H9 (cell line): Measurements from ENCODE around the gene CCDC192. TPM values are rescaled to one million over a fixed set of nuclear protein-coding genes. Genes with fewer than 3 reads are reported as not detected.

Experiments used
- DNase-seq: peaks from one replicate; pipeline ENCODE4 v3.0.0-alpha.2; 2017
- H2AFZ ChIP-seq: one replicate; pipeline ENCODE4 v1.6.1; 2013; ENCODE audit warnings: mild to moderate bottlenecking, low read length, control low read depth, moderate library complexity
- H2AK5ac ChIP-seq: 2 replicates; pipeline ENCODE4 v1.6.1; 2013; ENCODE audit warnings: low read length, control low read depth, mixed read lengths; ENCODE audit not compliant: insufficient read length
- H2BK120ac ChIP-seq: one replicate; pipeline ENCODE4 v1.6.1; 2013; ENCODE audit warnings: low read depth, mild to moderate bottlenecking, low read length, control low read depth, inconsistent platforms; ENCODE audit not compliant: poor library complexity, severe bottlenecking
- H2BK12ac ChIP-seq: 2 replicates; pipeline ENCODE4 v1.6.1; 2013; ENCODE audit warnings: low read length, control low read depth, mixed read lengths, low read depth; ENCODE audit not compliant: insufficient read length
- H2BK15ac ChIP-seq: 2 replicates; pipeline ENCODE4 v1.6.1; 2013; ENCODE audit warnings: low read depth, low read length, control low read depth
- H2BK20ac ChIP-seq: one replicate; pipeline ENCODE4 v1.6.1; 2013; ENCODE audit warnings: low read depth, mild to moderate bottlenecking, low read length, control low read depth, inconsistent platforms; ENCODE audit not compliant: poor library complexity, severe bottlenecking
- H2BK5ac ChIP-seq: 2 replicates; pipeline ENCODE4 v1.6.1; 2013; ENCODE audit warnings: low read length, control low read depth, mixed read lengths; ENCODE audit not compliant: insufficient read length
- H3K14ac ChIP-seq: 2 replicates; pipeline ENCODE4 v1.6.1; 2013; ENCODE audit warnings: low read length, control low read depth; ENCODE audit not compliant: insufficient read depth
- H3K18ac ChIP-seq: 2 replicates; pipeline ENCODE4 v1.6.1; 2013; ENCODE audit warnings: low read depth, mild to moderate bottlenecking, mixed read lengths, low read length, control low read depth; ENCODE audit not compliant: insufficient read length
- H3K23ac ChIP-seq: 2 replicates; pipeline ENCODE4 v1.6.1; 2013; ENCODE audit warnings: low read length, control low read depth, mixed read lengths, low read depth; ENCODE audit not compliant: insufficient read length
- H3K23me2 ChIP-seq: 2 replicates; pipeline ENCODE4 v1.6.1; 2013; ENCODE audit warnings: low read depth, mild to moderate bottlenecking, mixed read lengths, low read length, control low read depth; ENCODE audit not compliant: insufficient read length, poor library complexity, severe bottlenecking
- H3K27ac ChIP-seq: 2 replicates; pipeline ENCODE4 v1.5.1; 2013; ENCODE audit warnings: low read length, control low read depth, mixed read lengths, low read depth; ENCODE audit not compliant: insufficient read length
- H3K27me3 ChIP-seq: 2 replicates; pipeline ENCODE4 v1.6.1; 2013; ENCODE audit warnings: low read length, control low read depth, inconsistent platforms; ENCODE audit not compliant: insufficient read depth
- H3K4ac ChIP-seq: 2 replicates; pipeline ENCODE4 v1.6.1; 2013; ENCODE audit warnings: low read depth, mild to moderate bottlenecking, control low read depth, inconsistent platforms, low read length, moderate library complexity
- H3K4me1 ChIP-seq: 2 replicates; pipeline ENCODE4 v1.6.1; 2013; ENCODE audit warnings: low read length, control low read depth, inconsistent platforms; ENCODE audit not compliant: insufficient read depth
- H3K4me2 ChIP-seq: 2 replicates; pipeline ENCODE4 v1.6.1; 2013; ENCODE audit warnings: low read length, control low read depth, mixed read lengths; ENCODE audit not compliant: insufficient read length, insufficient read depth
- H3K56ac ChIP-seq: 2 replicates; pipeline ENCODE4 v1.6.1; 2013; ENCODE audit warnings: low read depth, mild to moderate bottlenecking, mixed read lengths, low read length, control low read depth; ENCODE audit not compliant: insufficient read length
- H3K79me1 ChIP-seq: 2 replicates; pipeline ENCODE4 v1.6.1; 2013; ENCODE audit warnings: low read depth, mild to moderate bottlenecking, moderate library complexity, low read length, control low read depth, inconsistent platforms; ENCODE audit not compliant: insufficient read depth, poor library complexity, severe bottlenecking
- H3K79me2 ChIP-seq: 2 replicates; pipeline ENCODE4 v1.6.1; 2013; ENCODE audit warnings: low read length, control low read depth, inconsistent platforms; ENCODE audit not compliant: insufficient read depth
- H3K9ac ChIP-seq: 2 replicates; pipeline ENCODE4 v1.6.1; 2013; ENCODE audit warnings: low read length, control low read depth, mixed read lengths; ENCODE audit not compliant: insufficient read length; ENCODE audit errors: extremely low read depth
- H3K9me3 ChIP-seq: one replicate; pipeline ENCODE4 v1.6.1; 2013; ENCODE audit warnings: low read depth, low read length, inconsistent platforms; ENCODE audit not compliant: control insufficient read depth
- H3T11ph ChIP-seq: one replicate; pipeline ENCODE4 v1.6.1; 2013; ENCODE audit warnings: mild to moderate bottlenecking, low read length, control low read depth, inconsistent platforms
- H4K20me1 ChIP-seq: one replicate; pipeline ENCODE4 v1.6.1; 2013; ENCODE audit not compliant: control insufficient read depth, insufficient read length, insufficient read depth
- H4K5ac ChIP-seq: 2 replicates; pipeline ENCODE4 v1.6.1; 2013; ENCODE audit warnings: low read depth, mild to moderate bottlenecking, mixed read lengths, low read length, control low read depth; ENCODE audit not compliant: insufficient read length
- H4K8ac ChIP-seq: replicated peaks from 2 replicates; pipeline ENCODE4 v1.6.1; 2013; ENCODE audit warnings: low read length, control low read depth, mixed read lengths, low read depth; ENCODE audit not compliant: insufficient read length
- H4K91ac ChIP-seq: 2 replicates; pipeline ENCODE4 v1.6.1; 2013; ENCODE audit warnings: low read depth, mild to moderate bottlenecking, moderate library complexity, mixed read lengths, low read length, control low read depth; ENCODE audit not compliant: insufficient read length
- H3K27ac Mint-ChIP-seq, 3 experiments: 2 replicates in 2 of 3; 3 replicates in 1 of 3; pipeline ENCODE4 v1.8.0; 2020 to 2021; ENCODE audit warnings: mixed read lengths in 3 of 3, mild to moderate bottlenecking in 1 of 3, moderate library complexity in 1 of 3
- H3K27me3 Mint-ChIP-seq: 2 replicates; pipeline ENCODE4 v1.8.0; 2021; ENCODE audit warnings: low read depth, mild to moderate bottlenecking, moderate library complexity, mixed read lengths
- H3K36me3 Mint-ChIP-seq, 3 experiments: 2 replicates in 2 of 3; 3 replicates in 1 of 3; pipeline ENCODE4 v1.8.0; 2020 to 2021; ENCODE audit warnings: low read depth in 3 of 3, mixed read lengths in 3 of 3; ENCODE audit not compliant: insufficient read depth in 1 of 3
- H3K4me1 Mint-ChIP-seq, 2 experiments: 2 replicates each; pipeline ENCODE4 v1.8.0; 2020; ENCODE audit warnings: mixed read lengths in 2 of 2
- H3K4me3 Mint-ChIP-seq, 2 experiments: 2 replicates in 1 of 2; 3 replicates in 1 of 2; pipeline ENCODE4 v1.8.0; 2020 to 2021; ENCODE audit warnings: mild to moderate bottlenecking in 2 of 2, mixed read lengths in 2 of 2, moderate library complexity in 1 of 2
- H3K9me3 Mint-ChIP-seq, 2 experiments: 2 replicates in 1 of 2; 3 replicates in 1 of 2; pipeline ENCODE4 v1.8.0; 2020; ENCODE audit warnings: mild to moderate bottlenecking in 2 of 2, mixed read lengths in 2 of 2, moderate library complexity in 1 of 2
- WGBS: extraction: QIAGEN DNeasy Blood & Tissue Kit; methylation state at CpG from one replicate; pipeline ENCODE4 v1.1.7; 2013; ENCODE audit warnings: missing lambda C conversion rate, low lambda C conversion rate, mixed read lengths; ENCODE audit not compliant: insufficient read length; ENCODE audit errors: extremely low coverage; 5-methylcytosine and 5-hydroxymethylcytosine counted together
- total RNA-seq: library from RNA; stranded (reverse); gene quantifications from 2 replicates; pipeline ENCODE4 v1.2.1, GENCODE V29; 2021
- TF ChIP-seq, protein P1 (sequence below): fragments of 200-600 bp; sonication (generic); conservative IDR thresholded peaks from 3 replicates; pipeline ENCODE4 v1.8.0; 2021; ENCODE audit warnings: antibody characterized with exemption, mild to moderate bottlenecking

CCDC192 gene
- total RNA-seq, 1 experiment from 2014 or later = not detected

DNA sequence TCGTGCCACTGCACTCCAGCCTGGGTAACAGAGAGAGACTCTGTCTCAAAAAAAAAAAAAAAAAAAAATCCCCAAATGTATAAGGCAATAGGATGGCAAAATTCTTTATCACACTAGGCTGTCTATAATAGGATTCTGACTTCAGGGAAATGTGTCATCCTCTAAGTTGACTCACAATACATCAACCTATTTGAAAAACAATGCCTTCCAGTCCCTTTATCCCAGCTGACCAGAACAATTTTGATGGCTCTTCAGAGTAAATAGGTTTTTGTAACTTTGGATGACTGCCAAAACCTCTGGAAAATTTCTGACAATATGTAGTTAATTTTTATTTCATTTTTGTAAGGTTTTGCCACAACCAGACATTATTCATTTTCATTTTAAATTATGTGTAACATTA lies 184.1 kb downstream of the CCDC192 start:
- Histone ChIP-seq H3K79me2 (no peaks in the 10 kb centered on the region), H2AK5ac (no peak overlapping the region), H2BK12ac (no peak overlapping the region), H3K9ac (no peak overlapping the region), H4K8ac (no peak overlapping the region), H3T11ph (no peak overlapping the region), H3K23me2 (no peaks in the 10 kb centered on the region), H4K5ac (no peak overlapping the region), H2BK120ac (no peak overlapping the region), H2AFZ (no peak overlapping the region), H2BK20ac (no peak overlapping the region), H4K20me1 (no peaks in the 10 kb centered on the region), H3K4ac (no peak overlapping the region), H3K18ac (no peak overlapping the region), H2BK15ac (no peak overlapping the region), H3K4me2 (no peak overlapping the region), H3K14ac (no peak overlapping the region), H3K4me1 (no peaks in the 10 kb centered on the region), H4K91ac (no peak overlapping the region), H3K79me1 (no peaks in the 10 kb centered on the region), H2BK5ac (no peak overlapping the region), H3K27ac (no peak overlapping the region), H3K27me3 (no peaks in the 10 kb centered on the region), H3K23ac (no peak overlapping the region), H3K56ac (no peak overlapping the region), H3K9me3 (no peaks in the 10 kb centered on the region)
- H3K9me3 Mint-ChIP-seq = no peaks in the 10 kb centered on the region; a peak in 1 of 5 replicates
- H3K4me3 Mint-ChIP-seq = no peak overlapping the region
- H3K27ac Mint-ChIP-seq = no peak overlapping the region
- no peaks in the 10 kb centered on the region for H3K36me3 Mint-ChIP-seq
- no peaks in the 10 kb centered on the region for H3K4me1 Mint-ChIP-seq
- no peak for DNase-seq
- no CpG with 5 or more reads among the region's 1 CpG for WGBS
- H3K27me3 Mint-ChIP-seq = no peaks in the 10 kb centered on the region
- TF ChIP-seq, protein P1, sequence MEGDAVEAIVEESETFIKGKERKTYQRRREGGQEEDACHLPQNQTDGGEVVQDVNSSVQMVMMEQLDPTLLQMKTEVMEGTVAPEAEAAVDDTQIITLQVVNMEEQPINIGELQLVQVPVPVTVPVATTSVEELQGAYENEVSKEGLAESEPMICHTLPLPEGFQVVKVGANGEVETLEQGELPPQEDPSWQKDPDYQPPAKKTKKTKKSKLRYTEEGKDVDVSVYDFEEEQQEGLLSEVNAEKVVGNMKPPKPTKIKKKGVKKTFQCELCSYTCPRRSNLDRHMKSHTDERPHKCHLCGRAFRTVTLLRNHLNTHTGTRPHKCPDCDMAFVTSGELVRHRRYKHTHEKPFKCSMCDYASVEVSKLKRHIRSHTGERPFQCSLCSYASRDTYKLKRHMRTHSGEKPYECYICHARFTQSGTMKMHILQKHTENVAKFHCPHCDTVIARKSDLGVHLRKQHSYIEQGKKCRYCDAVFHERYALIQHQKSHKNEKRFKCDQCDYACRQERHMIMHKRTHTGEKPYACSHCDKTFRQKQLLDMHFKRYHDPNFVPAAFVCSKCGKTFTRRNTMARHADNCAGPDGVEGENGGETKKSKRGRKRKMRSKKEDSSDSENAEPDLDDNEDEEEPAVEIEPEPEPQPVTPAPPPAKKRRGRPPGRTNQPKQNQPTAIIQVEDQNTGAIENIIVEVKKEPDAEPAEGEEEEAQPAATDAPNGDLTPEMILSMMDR = no peak
